Measurements from ENCODE around the gene POLR2A. TPM values are rescaled to one million over a fixed set of nuclear protein-coding genes. Genes with fewer than 3 reads are reported as not detected.

The POLR2A gene
- total RNA-seq, 6 donors from 2014 or later, result 79.5 to 139 (median 112) TPM

- Histone ChIP-seq H3K27me3 (no peaks in the 10 kb centered on the region), H3K36me3 (no peaks in the 10 kb centered on the region), H3K9me3 (peaks cover 0 to 12% (median 0%) of the 10 kb centered on the region in 4 donors), H3K27ac (no peak overlapping the region), H3K4me3 (no peak overlapping the region), H3K4me1 (no peaks in the 10 kb centered on the region)
- DNase-seq (no peak), ATAC-seq (ENCODE audit: low FRiP score in 2 of 2) (no peak)
- TF ChIP-seq, protein P1, sequence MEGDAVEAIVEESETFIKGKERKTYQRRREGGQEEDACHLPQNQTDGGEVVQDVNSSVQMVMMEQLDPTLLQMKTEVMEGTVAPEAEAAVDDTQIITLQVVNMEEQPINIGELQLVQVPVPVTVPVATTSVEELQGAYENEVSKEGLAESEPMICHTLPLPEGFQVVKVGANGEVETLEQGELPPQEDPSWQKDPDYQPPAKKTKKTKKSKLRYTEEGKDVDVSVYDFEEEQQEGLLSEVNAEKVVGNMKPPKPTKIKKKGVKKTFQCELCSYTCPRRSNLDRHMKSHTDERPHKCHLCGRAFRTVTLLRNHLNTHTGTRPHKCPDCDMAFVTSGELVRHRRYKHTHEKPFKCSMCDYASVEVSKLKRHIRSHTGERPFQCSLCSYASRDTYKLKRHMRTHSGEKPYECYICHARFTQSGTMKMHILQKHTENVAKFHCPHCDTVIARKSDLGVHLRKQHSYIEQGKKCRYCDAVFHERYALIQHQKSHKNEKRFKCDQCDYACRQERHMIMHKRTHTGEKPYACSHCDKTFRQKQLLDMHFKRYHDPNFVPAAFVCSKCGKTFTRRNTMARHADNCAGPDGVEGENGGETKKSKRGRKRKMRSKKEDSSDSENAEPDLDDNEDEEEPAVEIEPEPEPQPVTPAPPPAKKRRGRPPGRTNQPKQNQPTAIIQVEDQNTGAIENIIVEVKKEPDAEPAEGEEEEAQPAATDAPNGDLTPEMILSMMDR (IDR thresholded peaks at IDR 0.05), result no peak
- TF ChIP-seq POLR2AphosphoS5 (IDR thresholded peaks at IDR 0.05) (no peak), POLR2A (IDR thresholded peaks at IDR 0.05) (no peak), EP300 (IDR thresholded peaks at IDR 0.05) (no peak)
- 66 to 85% methylated on average over 10 to 11 of the region's 11 CpGs for WGBS, 2 donors
Observed at GRCh38 chr17:7538891-7539545, 54.9 kb downstream of the POLR2A start.

DNA sequence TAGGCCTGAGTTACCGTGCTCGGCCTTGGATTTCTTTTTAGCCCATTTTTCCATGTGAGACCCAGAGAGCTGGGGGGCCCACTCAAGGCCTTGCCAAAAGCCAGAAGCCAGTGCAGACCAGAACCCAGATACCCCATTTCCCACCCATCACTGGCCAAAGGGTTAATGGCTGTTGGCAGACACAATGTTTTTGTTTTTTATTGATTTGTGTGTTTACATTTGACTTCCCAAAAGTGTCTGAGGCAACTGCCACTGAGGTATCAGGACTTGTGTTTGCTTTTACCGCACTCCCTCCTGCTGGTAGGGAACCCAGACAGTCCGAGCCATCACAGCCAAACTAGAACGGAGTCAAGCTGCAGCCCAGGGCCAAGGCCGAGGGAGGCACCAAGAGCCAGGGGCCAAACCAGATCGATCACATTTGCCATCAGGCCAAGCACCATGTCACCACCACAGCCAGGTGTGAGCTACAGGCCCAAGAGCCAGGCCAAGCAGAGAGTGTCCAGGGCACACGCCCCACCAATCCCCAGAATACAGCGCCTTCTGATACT, 57.0 kb downstream of the POLR2A start:
- H3K9me3 ChIP-seq, result peaks cover 0 to 12% (median 0%) of the 10 kb centered on the region in 4 donors
- TF ChIP-seq POLR2A (IDR thresholded peaks at IDR 0.05), result no peak
- no peak for TF ChIP-seq EP300 (IDR thresholded peaks at IDR 0.05)
- no peak for TF ChIP-seq POLR2AphosphoS5 (IDR thresholded peaks at IDR 0.05)
- TF ChIP-seq, protein P1 (IDR thresholded peaks at IDR 0.05), result no peak
- ATAC-seq (ENCODE audit: low FRiP score in 2 of 2), result peak in 1 of 2 donors; percentile 22
- no peaks in the 10 kb centered on the region for H3K4me1 ChIP-seq
- WGBS, 2 donors, result 91% methylated on average over 5 to 9 of the region's 9 CpGs
- no peak for DNase-seq
- no peak overlapping the region for H3K27ac ChIP-seq
- no peaks in the 10 kb centered on the region for H3K36me3 ChIP-seq
- no peaks in the 10 kb centered on the region for H3K27me3 ChIP-seq
- H3K4me3 ChIP-seq, result no peak overlapping the region

GRCh38 chr17:7544911-7545310, 60.7 kb downstream of the POLR2A start:
- Histone ChIP-seq H3K27ac (no peak overlapping the region), H3K4me1 (peaks cover 9 to 21% (median 14%) of the 10 kb centered on the region in 4 donors), H3K9me3 (no peaks in the 10 kb centered on the region), H3K27me3 (no peaks in the 10 kb centered on the region), H3K36me3 (no peaks in the 10 kb centered on the region), H3K4me3 (no peak overlapping the region)
- DNase-seq, result no peak
- TF ChIP-seq EP300 (IDR thresholded peaks at IDR 0.05) (no peak), POLR2AphosphoS5 (IDR thresholded peaks at IDR 0.05) (no peak)
- TF ChIP-seq, protein P1 (IDR thresholded peaks at IDR 0.05), result no peak
- 67 to 79% methylated on average over 6 of the region's 6 CpGs for WGBS, 2 donors
- ATAC-seq (ENCODE audit: low FRiP score in 2 of 2), result no peak

DNA sequence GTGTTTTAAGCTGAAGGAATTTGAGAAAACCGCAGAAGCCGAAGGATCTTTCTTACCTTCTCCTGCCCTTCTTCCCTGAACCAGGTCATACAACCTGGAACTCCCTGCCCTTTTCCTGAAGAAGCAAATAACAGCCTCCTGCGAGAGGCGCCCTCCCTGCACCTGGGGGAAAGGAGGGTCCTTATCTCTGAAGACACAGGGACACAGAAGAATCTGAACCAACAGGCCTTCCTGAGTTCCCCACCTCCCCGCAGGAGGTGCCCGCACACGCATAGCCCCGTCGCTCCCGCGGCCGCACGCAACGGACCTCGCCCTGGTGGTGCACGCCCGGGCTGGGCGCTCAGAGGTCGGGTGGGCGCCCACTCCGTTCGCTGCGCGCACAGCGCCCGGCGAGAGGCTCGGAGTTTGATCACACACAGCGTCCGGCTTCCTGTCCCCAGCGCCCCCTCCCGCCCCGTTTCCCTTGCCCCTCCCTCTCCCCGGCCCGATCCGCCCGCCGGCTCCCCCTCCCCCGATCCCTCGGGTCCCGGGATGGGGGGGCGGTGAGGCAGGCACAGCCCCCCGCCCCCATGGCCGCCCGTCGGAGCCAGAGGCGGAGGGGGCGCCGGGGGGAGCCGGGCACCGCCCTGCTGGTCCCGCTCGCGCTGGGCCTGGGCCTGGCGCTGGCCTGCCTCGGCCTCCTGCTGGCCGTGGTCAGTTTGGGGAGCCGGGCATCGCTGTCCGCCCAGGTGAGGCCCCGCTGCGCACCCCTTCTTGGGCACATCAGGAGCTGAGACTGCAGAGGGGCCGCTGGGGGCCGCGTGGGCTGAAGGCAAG, 64.6 kb downstream of the POLR2A start, which contains the start of gene TNFSF12:
Gene TNFSF12 (plus strand): TSS at position 474 of the 816 bp plus-strand sequence. CDS start 96 bp downstream, at position 570.
- ATAC-seq (ENCODE audit: low FRiP score in 2 of 2) (peak; percentile 77 to 87), DNase-seq (peak; percentile 78 to 92)
- Histone ChIP-seq H3K4me1 (peaks cover 18 to 32% (median 18%) of the 10 kb centered on the region in 4 donors), H3K27me3 (no peaks in the 10 kb centered on the region), H3K36me3 (peaks cover 0 to 4% (median 0%) of the 10 kb centered on the region in 4 donors), H3K4me3 (peak within 1 kb of the TSS; percentile 59 to 76 (median 66)), H3K9me3 (no peaks in the 10 kb centered on the region), H3K27ac (peak within 1 kb of the TSS; percentile 84 to 96 (median 88))
- no peak for TF ChIP-seq EP300 (IDR thresholded peaks at IDR 0.05)
- peak; percentile 33 to 49 for TF ChIP-seq POLR2AphosphoS5 (IDR thresholded peaks at IDR 0.05)
- TF ChIP-seq, protein P1 (IDR thresholded peaks at IDR 0.05), result peak in 3 of 6 experiments; percentile 3 to 63 (median 29)
- TF ChIP-seq POLR2A (IDR thresholded peaks at IDR 0.05), result peak in 2 of 4 donors; percentile 31 to 65
- 0 to 1% methylated on average over 18 to 33 of the region's 65 CpGs for WGBS, 2 donors

Small RNAs within 50 kb of the gene (small RNA-seq; reads per million reads assigned to genes)
- gene RF00019, result 0 reads per million in 4 donors

Other genes starting within 250 kb of the POLR2A start
- 10 to 100 TPM; 40.4 to 70.2 (median 42.4) TPM for gene DVL2, start 249.8 kb upstream of the POLR2A start, total RNA-seq
- gene PHF23, start 244.9 kb upstream of the POLR2A start, total RNA-seq, result 10 to 100 TPM; 25.4 to 54.5 (median 31.2) TPM
- gene GABARAP, start 241.9 kb upstream of the POLR2A start, total RNA-seq, result 100 to 1,000 TPM; 381 to 631 (median 601) TPM
- gene CTDNEP1, start 232.6 kb upstream of the POLR2A start, total RNA-seq, result 100 to 1,000 TPM in 2 of 6 donors, 10 to 100 TPM in 4; 62.9 to 139 (median 75.0) TPM
- 10 to 100 TPM in 5 of 6 donors, 1 to 10 TPM in 1; 5.2 to 36.3 (median 21.0) TPM for gene ELP5, start 232.2 kb upstream of the POLR2A start, total RNA-seq
- gene CLDN7, start 221.9 kb upstream of the POLR2A start, total RNA-seq, result 100 to 1,000 TPM in 5 of 6 donors, 10 to 100 TPM in 1; 57.6 to 201 (median 137) TPM
- gene SLC2A4, start 202.6 kb upstream of the POLR2A start, total RNA-seq, result 1 to 10 TPM; 1.0 to 5.2 (median 1.2) TPM
- 1 to 10 TPM in 3 of 6 donors, under 1 TPM in 2, not detected in 1; 0.14 to 2.2 (median 1.2) TPM for gene YBX2, start 189.7 kb upstream of the POLR2A start, total RNA-seq
- gene EIF5A, start 176.7 kb upstream of the POLR2A start, total RNA-seq, result 100 to 1,000 TPM in 5 of 6 donors, 10 to 100 TPM in 1; 84.9 to 303 (median 207) TPM
- 100 to 1,000 TPM in 2 of 6 donors, 10 to 100 TPM in 4; 55.2 to 109 (median 95.7) TPM for gene GPS2, start 169.0 kb upstream of the POLR2A start, total RNA-seq
- gene NEURL4, start 155.0 kb upstream of the POLR2A start, total RNA-seq, result 10 to 100 TPM; 14.2 to 77.5 (median 37.5) TPM
- gene ACAP1, start 147.8 kb upstream of the POLR2A start, total RNA-seq, result 100 to 1,000 TPM in 1 of 6 donors, 10 to 100 TPM in 4, 1 to 10 TPM in 1; 8.5 to 114 (median 22.8) TPM
- gene KCTD11, start 132.2 kb upstream of the POLR2A start, total RNA-seq, result 10 to 100 TPM in 3 of 6 donors, 1 to 10 TPM in 3; 5.2 to 13.8 (median 10.5) TPM
- 1 to 10 TPM in 1 of 6 donors, not detected in 5; 1.0 TPM for gene TMEM95, start 129.2 kb upstream of the POLR2A start, total RNA-seq
- gene TNK1, start 103.3 kb upstream of the POLR2A start, total RNA-seq, result 10 to 100 TPM in 1 of 6 donors, 1 to 10 TPM in 5; 5.8 to 16.8 (median 8.2) TPM
- gene PLSCR3, start 89.8 kb upstream of the POLR2A start, total RNA-seq, result 10 to 100 TPM; 20.6 to 64.5 (median 37.7) TPM
- gene TMEM256, start 80.3 kb upstream of the POLR2A start, total RNA-seq, result 10 to 100 TPM; 21.6 to 65.0 (median 52.6) TPM
- gene NLGN2, start 76.5 kb upstream of the POLR2A start, total RNA-seq, result 10 to 100 TPM in 3 of 6 donors, 1 to 10 TPM in 3; 3.8 to 16.8 (median 8.9) TPM
- not detected for gene SPEM1, start 64.0 kb upstream of the POLR2A start, total RNA-seq
- gene SPEM2, start 58.8 kb upstream of the POLR2A start, total RNA-seq, result not detected
- not detected for gene SPEM3, start 55.5 kb upstream of the POLR2A start, total RNA-seq
- 10 to 100 TPM in 5 of 6 donors, 1 to 10 TPM in 1; 9.7 to 14.3 (median 13.1) TPM for gene TMEM102, start 48.9 kb upstream of the POLR2A start, total RNA-seq
- 1 to 10 TPM in 2 of 6 donors, under 1 TPM in 3, not detected in 1; 0.15 to 2.0 (median 0.57) TPM for gene FGF11, start 44.9 kb upstream of the POLR2A start, total RNA-seq
- 10 to 100 TPM in 1 of 6 donors, 1 to 10 TPM in 5; 1.9 to 11.5 (median 7.0) TPM for gene CHRNB1, start 39.3 kb upstream of the POLR2A start, total RNA-seq
- 10 to 100 TPM; 54.4 to 90.1 (median 74.2) TPM for gene ZBTB4, start 4.7 kb upstream of the POLR2A start, total RNA-seq
- gene SLC35G6, start 2.9 kb upstream of the POLR2A start, total RNA-seq, result not detected
- gene TNFSF12, start 64.7 kb downstream of the POLR2A start, total RNA-seq, result 100 to 1,000 TPM in 1 of 6 donors, 10 to 100 TPM in 5; 32.3 to 158 (median 73.2) TPM
- gene TNFSF13, start 74.4 kb downstream of the POLR2A start, total RNA-seq, result 100 to 1,000 TPM in 4 of 6 donors, 10 to 100 TPM in 2; 74.2 to 226 (median 129) TPM
- gene SENP3, start 77.6 kb downstream of the POLR2A start, total RNA-seq, result 100 to 1,000 TPM in 1 of 6 donors, 10 to 100 TPM in 5; 54.2 to 108 (median 57.5) TPM
- gene CD68, start 95.3 kb downstream of the POLR2A start, total RNA-seq, result 100 to 1,000 TPM in 5 of 6 donors, 10 to 100 TPM in 1; 76.5 to 500 (median 260) TPM
- 100 to 1,000 TPM in 1 of 6 donors, 10 to 100 TPM in 5; 50.6 to 121 (median 56.2) TPM for gene MPDU1, start 99.5 kb downstream of the POLR2A start, total RNA-seq
- gene SOX15, start 105.7 kb downstream of the POLR2A start, total RNA-seq, result 1 to 10 TPM in 1 of 6 donors, under 1 TPM in 2, not detected in 3; 0.63 to 1.5 (median 0.71) TPM
- gene FXR2, start 130.5 kb downstream of the POLR2A start, total RNA-seq, result 10 to 100 TPM; 35.6 to 46.1 (median 38.4) TPM
- gene SAT2, start 143.5 kb downstream of the POLR2A start, total RNA-seq, result 100 to 1,000 TPM in 1 of 6 donors, 10 to 100 TPM in 5; 66.4 to 155 (median 81.3) TPM
- gene SHBG, start 145.8 kb downstream of the POLR2A start, total RNA-seq, result under 1 TPM in 3 of 6 donors, not detected in 3; 0.34 to 0.88 (median 0.46) TPM
- 1 to 10 TPM in 2 of 6 donors, under 1 TPM in 2, not detected in 2; 0.46 to 2.2 (median 0.97) TPM for gene ATP1B2, start 166.6 kb downstream of the POLR2A start, total RNA-seq
- 10 to 100 TPM; 16.8 to 55.5 (median 21.9) TPM for gene TP53, start 203.1 kb downstream of the POLR2A start, total RNA-seq
- 10 to 100 TPM in 1 of 6 donors, 1 to 10 TPM in 5; 6.0 to 10.3 (median 7.8) TPM for gene WRAP53, start 204.1 kb downstream of the POLR2A start, total RNA-seq
- 1 to 10 TPM in 3 of 6 donors, under 1 TPM in 3; 0.22 to 5.0 (median 0.98) TPM for gene EFNB3, start 220.8 kb downstream of the POLR2A start, total RNA-seq
- gene DNAH2, start 233.4 kb downstream of the POLR2A start, total RNA-seq, result 10 to 100 TPM in 2 of 6 donors, 1 to 10 TPM in 3, under 1 TPM in 1; 0.66 to 34.6 (median 6.0) TPM